SU-DHL-6 (cell line): ENCODE measurements around the gene BMP6.

Experiments
- EZH2phosphoT487 ChIP-seq: fragments of 200-600 bp; sonication (generic), shearing (Covaris generic); conservative IDR thresholded peaks from 2 replicates; pipeline ENCODE4 v1.6.1; 2018; ENCODE audit warnings: mild to moderate bottlenecking, antibody characterized with exemption, low read length, moderate library complexity, mixed read lengths
- TF ChIP-seq, protein P1 (sequence below): fragments of 200-600 bp; sonication (generic); IDR thresholded peaks from one replicate; pipeline ENCODE4 v1.5.1; 2017; ENCODE audit warnings: antibody characterized with exemption, mild to moderate bottlenecking, low read length, moderate library complexity; ENCODE audit not compliant: insufficient read depth, poor library complexity, severe bottlenecking

DNA sequence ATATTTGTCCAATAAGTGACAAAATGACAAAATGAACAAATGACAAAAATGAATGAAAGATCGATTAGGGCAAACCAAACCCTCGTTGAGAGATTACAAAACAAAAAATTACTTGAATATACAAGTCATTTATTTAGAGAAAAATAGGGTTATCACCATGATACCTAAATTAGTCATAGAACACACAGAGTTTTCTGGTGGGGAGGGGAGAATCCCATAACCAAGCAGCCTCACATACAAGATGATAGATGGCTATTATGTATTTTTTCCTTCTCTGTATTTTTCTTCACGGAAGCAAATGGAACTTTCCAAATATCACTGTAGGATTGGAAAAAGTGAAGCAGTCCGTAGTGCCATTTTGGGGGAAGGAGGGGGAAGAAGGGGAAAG is 28.5 kb upstream of the BMP6 start:
- TF ChIP-seq, protein P1, sequence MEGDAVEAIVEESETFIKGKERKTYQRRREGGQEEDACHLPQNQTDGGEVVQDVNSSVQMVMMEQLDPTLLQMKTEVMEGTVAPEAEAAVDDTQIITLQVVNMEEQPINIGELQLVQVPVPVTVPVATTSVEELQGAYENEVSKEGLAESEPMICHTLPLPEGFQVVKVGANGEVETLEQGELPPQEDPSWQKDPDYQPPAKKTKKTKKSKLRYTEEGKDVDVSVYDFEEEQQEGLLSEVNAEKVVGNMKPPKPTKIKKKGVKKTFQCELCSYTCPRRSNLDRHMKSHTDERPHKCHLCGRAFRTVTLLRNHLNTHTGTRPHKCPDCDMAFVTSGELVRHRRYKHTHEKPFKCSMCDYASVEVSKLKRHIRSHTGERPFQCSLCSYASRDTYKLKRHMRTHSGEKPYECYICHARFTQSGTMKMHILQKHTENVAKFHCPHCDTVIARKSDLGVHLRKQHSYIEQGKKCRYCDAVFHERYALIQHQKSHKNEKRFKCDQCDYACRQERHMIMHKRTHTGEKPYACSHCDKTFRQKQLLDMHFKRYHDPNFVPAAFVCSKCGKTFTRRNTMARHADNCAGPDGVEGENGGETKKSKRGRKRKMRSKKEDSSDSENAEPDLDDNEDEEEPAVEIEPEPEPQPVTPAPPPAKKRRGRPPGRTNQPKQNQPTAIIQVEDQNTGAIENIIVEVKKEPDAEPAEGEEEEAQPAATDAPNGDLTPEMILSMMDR = no peak
- no peak for TF ChIP-seq EZH2phosphoT487
